GM23338 (cell line): ENCODE data around the gene F13A1. TPM values are rescaled to one million over a fixed set of nuclear protein-coding genes. Genes with fewer than 3 reads are reported as not detected.

Source experiments
- ATAC-seq: fragments of 200-7000 bp; cut with Tn5 transposase; 3 replicates; pipeline ENCODE4 v1.9.1; 2020
- DNase-seq: peaks from one replicate; pipeline ENCODE4 v3.0.0-alpha.2; 2015; ENCODE audit warnings: low spot score
- H2AFZ ChIP-seq: fragments of 200-600 bp; sonication (generic); 2 replicates; pipeline ENCODE4 v1.8.0; 2016; ENCODE audit warnings: antibody characterized with exemption, mild to moderate bottlenecking, moderate library complexity
- H3F3A ChIP-seq: fragments of 200-600 bp; sonication (generic); replicated peaks from 2 replicates; pipeline ENCODE4 v1.8.0; 2017; ENCODE audit warnings: antibody characterized with exemption, mixed run types, low read depth
- H3K27ac ChIP-seq: fragments of 200-600 bp; sonication (generic); 2 replicates; pipeline ENCODE4 v1.6.1; 2016; ENCODE audit warnings: low read depth
- H3K27me3 ChIP-seq: fragments of 200-600 bp; sonication (generic); 2 replicates; pipeline ENCODE4 v1.8.0; 2016; ENCODE audit warnings: mild to moderate bottlenecking, mixed run types, moderate library complexity; ENCODE audit not compliant: insufficient read depth
- H3K36me3 ChIP-seq: fragments of 200-600 bp; sonication (generic); 2 replicates; pipeline ENCODE4 v1.8.0; 2016; ENCODE audit warnings: mild to moderate bottlenecking; ENCODE audit not compliant: insufficient read depth
- H3K4me1 ChIP-seq: fragments of 200-600 bp; sonication (generic); 2 replicates; pipeline ENCODE4 v1.8.0; 2016; ENCODE audit warnings: mild to moderate bottlenecking, moderate library complexity; ENCODE audit not compliant: insufficient read depth
- H3K4me2 ChIP-seq: fragments of 200-600 bp; sonication (generic); 2 replicates; pipeline ENCODE4 v1.7.1; 2017; ENCODE audit warnings: mixed run types
- H3K4me3 ChIP-seq: fragments of 200-600 bp; sonication (generic); 2 replicates; pipeline ENCODE4 v1.6.1; 2016; ENCODE audit warnings: mixed run types
- H3K79me2 ChIP-seq: fragments of 200-600 bp; sonication (generic); replicated peaks from 2 replicates; pipeline ENCODE4 v1.8.0; 2017; ENCODE audit warnings: mild to moderate bottlenecking; ENCODE audit not compliant: insufficient read depth
- H3K9me2 ChIP-seq: fragments of 200-600 bp; sonication (generic); 2 replicates; pipeline ENCODE4 v1.8.0; 2017; ENCODE audit not compliant: insufficient read depth
- H4K20me1 ChIP-seq: fragments of 200-600 bp; sonication (generic); replicated peaks from 2 replicates; pipeline ENCODE4 v1.8.0; 2017; ENCODE audit warnings: mild to moderate bottlenecking; ENCODE audit not compliant: insufficient read depth
- H3K27ac Mint-ChIP-seq: 2 replicates; pipeline ENCODE4 v1.8.0; 2020; ENCODE audit warnings: inconsistent platforms, mild to moderate bottlenecking, moderate library complexity, mixed read lengths
- H3K27me3 Mint-ChIP-seq: 3 replicates; pipeline ENCODE4 v1.8.0; 2022; ENCODE audit warnings: low read depth, mild to moderate bottlenecking, moderate library complexity, mixed read lengths, inconsistent platforms; ENCODE audit not compliant: insufficient read depth, poor library complexity
- H3K36me3 Mint-ChIP-seq: 3 replicates; pipeline ENCODE4 v1.8.0; 2021; ENCODE audit warnings: low read depth, mild to moderate bottlenecking, inconsistent platforms, moderate library complexity, mixed read lengths
- H3K4me1 Mint-ChIP-seq: 3 replicates; pipeline ENCODE4 v1.8.0; 2020; ENCODE audit warnings: mild to moderate bottlenecking, inconsistent platforms, mixed read lengths
- H3K4me3 Mint-ChIP-seq: 3 replicates; pipeline ENCODE4 v1.8.0; 2021; ENCODE audit warnings: moderate library complexity, mild to moderate bottlenecking, inconsistent platforms, mixed read lengths
- H3K9me3 Mint-ChIP-seq: 3 replicates; pipeline ENCODE4 v1.8.0; 2020; ENCODE audit warnings: moderate library complexity, mild to moderate bottlenecking, inconsistent platforms, mixed read lengths
- CTCF ChIP-seq, 2 experiments: fragments of 200-600 bp in 1 of 2; sonication (generic) in 1 of 2; conservative IDR thresholded peaks; 2 replicates each; pipeline versions ENCODE4 v1.5.1 to v1.6.1; 2016 to 2017; ENCODE audit warnings: antibody characterized with exemption in 2 of 2, low read depth in 2 of 2, mild to moderate bottlenecking in 2 of 2, moderate library complexity in 1 of 2
- ETS1 ChIP-seq: IDR thresholded peaks from 2 replicates; pipeline ENCODE4 v1.6.1; 2016; ENCODE audit warnings: antibody characterized with exemption
- EZH2 ChIP-seq: fragments of 200-600 bp; sonication (generic); IDR thresholded peaks from one replicate; pipeline ENCODE4 v1.8.0; 2017; ENCODE audit warnings: antibody characterized with exemption, mild to moderate bottlenecking, low read depth; ENCODE audit not compliant: unreplicated experiment
- ZNF331 ChIP-seq: fragments of 250-450 bp; sonication (Bioruptor Pico); IDR thresholded peaks from 2 replicates; pipeline ENCODE4 v1.5.0; 2020; ENCODE audit warnings: low read depth, mild to moderate bottlenecking, moderate library complexity
- ZNF462 ChIP-seq: fragments of 250-450 bp; sonication (Bioruptor Pico); IDR thresholded peaks from 2 replicates; pipeline ENCODE4 v1.5.0; 2020; ENCODE audit warnings: mild to moderate bottlenecking, moderate library complexity
- polyA plus RNA-seq: library from polyadenylated mRNA; unstranded; fragments of >200 nt; fragmentation: Nextera tagmentation; extraction: Ambion mirVana; gene quantifications from 2 replicates; pipeline ENCODE4 v1.2.1, GENCODE V29; 2016
- total RNA-seq: library from RNA; depleted of rRNA; stranded (reverse); fragments of >200 nt; shearing (Covaris generic); gene quantifications from 2 replicates; pipeline ENCODE4 v1.2.3, GENCODE V29; 2014

The F13A1 gene
- total and polyA plus RNA-seq, 2 experiments from 2014 or later: 0.31 to 0.32 TPM

- Mint-ChIP-seq H3K27ac (no peak overlapping the region), H3K27me3 (no peaks in the 10 kb centered on the region), H3K4me3 (no peak overlapping the region), H3K4me1 (no peaks in the 10 kb centered on the region), H3K9me3 (no peaks in the 10 kb centered on the region; the same call in 2 of the 3 replicates), H3K36me3 (no peaks in the 10 kb centered on the region)
- Histone ChIP-seq H3K27me3 (no peaks in the 10 kb centered on the region), H3K9me2 (peaks cover 19% of the 10 kb centered on the region), H3K4me1 (no peaks in the 10 kb centered on the region), H3K4me3 (no peak overlapping the region), H2AFZ (no peak overlapping the region), H3K27ac (no peak overlapping the region), H3K4me2 (no peak overlapping the region), H3F3A (no peaks in the 10 kb centered on the region), H4K20me1 (no peaks in the 10 kb centered on the region), H3K36me3 (no peaks in the 10 kb centered on the region), H3K79me2 (no peaks in the 10 kb centered on the region)
- TF ChIP-seq ZNF462 (CRISPR knock-in tag) (no peak), CTCF (conservative IDR thresholded peaks at IDR 0.05; ENCODE audit: low read depth in 2 of 2) (0 out of 4 replicates have a peak, but pooled peaks have one; percentile 10 to 13), ETS1 (no peak), EZH2 (no peak), ZNF331 (CRISPR knock-in tag) (no peak)
- DNase-seq: peak; percentile 30
- peak; percentile 75 for ATAC-seq
Observed at GRCh38 chr6:6366803-6367202, 46.3 kb upstream of the F13A1 start.
